ENCODE results near the gene NBEA.

NBEA gene

GRCh38 chr13:35208587-35208986 lies 266.5 kb downstream of the NBEA start:
- H3K4me3 ChIP-seq (ENCODE audit: low read depth, low read length), result no peak overlapping the region
- no peak for DNase-seq (ENCODE audit: low read depth, low spot score)
- TF ChIP-seq CTCF (IDR thresholded peaks at IDR 0.05; ENCODE audit: low read depth, low read length), result no peak
- in situ Hi-C loops (cut with HindIII; ENCODE audit: low sequenced_read_pairs), result no loop called here

GRCh38 chr13:35210261-35210660 lies 268.2 kb downstream of the NBEA start:
- DNase-seq (ENCODE audit: low read depth, low spot score), result peak; percentile 10
- H3K4me3 ChIP-seq (ENCODE audit: low read depth, low read length), result no peak overlapping the region
- no peak for TF ChIP-seq CTCF (IDR thresholded peaks at IDR 0.05; ENCODE audit: low read depth, low read length)
- in situ Hi-C loops (cut with HindIII; ENCODE audit: low sequenced_read_pairs), result no loop called here

GRCh38 chr13:35211949-35212348 lies 269.9 kb downstream of the NBEA start:
- no peak overlapping the region for H3K4me3 ChIP-seq (ENCODE audit: low read depth, low read length)
- DNase-seq (ENCODE audit: low read depth, low spot score), result no peak
- no peak for TF ChIP-seq CTCF (IDR thresholded peaks at IDR 0.05; ENCODE audit: low read depth, low read length)
- in situ Hi-C loops (cut with HindIII; ENCODE audit: low sequenced_read_pairs), result no loop called here

- in situ Hi-C loops (cut with HindIII; ENCODE audit: low sequenced_read_pairs), result no loop called here
- H3K4me3 ChIP-seq (ENCODE audit: low read depth, low read length), result no peak overlapping the region
- no peak for DNase-seq (ENCODE audit: low read depth, low spot score)
- TF ChIP-seq CTCF (IDR thresholded peaks at IDR 0.05; ENCODE audit: low read depth, low read length), result no peak
Measured at GRCh38 chr13:35213911-35214310, 271.8 kb downstream of the NBEA start.

GRCh38 chr13:35216131-35216530 lies 274.1 kb downstream of the NBEA start:
- H3K4me3 ChIP-seq (ENCODE audit: low read depth, low read length), result no peak overlapping the region
- no peak for TF ChIP-seq CTCF (IDR thresholded peaks at IDR 0.05; ENCODE audit: low read depth, low read length)
- DNase-seq (ENCODE audit: low read depth, low spot score), result no peak
- in situ Hi-C loops (cut with HindIII; ENCODE audit: low sequenced_read_pairs), result no loop called here

GRCh38 chr13:35219021-35219420 lies 277.0 kb downstream of the NBEA start:
- in situ Hi-C loops (cut with HindIII; ENCODE audit: low sequenced_read_pairs), result no loop called here
- no peak overlapping the region for H3K4me3 ChIP-seq (ENCODE audit: low read depth, low read length)
- TF ChIP-seq CTCF (IDR thresholded peaks at IDR 0.05; ENCODE audit: low read depth, low read length), result no peak
- DNase-seq (ENCODE audit: low read depth, low spot score), result no peak

GRCh38 chr13:35225159-35225558 lies 283.1 kb downstream of the NBEA start:
- no peak for TF ChIP-seq CTCF (IDR thresholded peaks at IDR 0.05; ENCODE audit: low read depth, low read length)
- DNase-seq (ENCODE audit: low read depth, low spot score), result no peak
- in situ Hi-C loops (cut with HindIII; ENCODE audit: low sequenced_read_pairs), result no loop called here
- H3K4me3 ChIP-seq (ENCODE audit: low read depth, low read length), result no peak overlapping the region
